Breast epithelium (tissue), 3 donors: Measurements from ENCODE around the gene MUC5AC.
"Not testable (repeated sequence)": the region's sequence is repeated elsewhere in the genome, so short reads cannot be mapped to it uniquely, and the experiment has no call there.

Experiments used
- POLR2AphosphoS5 ChIP-seq, 3 donors: sonication (generic); formaldehyde crosslinking; IDR thresholded peaks; one replicate each; pipeline ENCODE4 v1.6.1; 2017; ENCODE audit warnings: antibody characterized with exemption in 3 of 3
- TF ChIP-seq, protein P1 (sequence below), 3 donors: fragments of 450-650 bp; IDR thresholded peaks; one replicate each; pipeline ENCODE4 v1.5.1; 2016 to 2017; ENCODE audit warnings: antibody characterized with exemption in 3 of 3, mild to moderate bottlenecking in 3 of 3, moderate library complexity in 3 of 3

DNA sequence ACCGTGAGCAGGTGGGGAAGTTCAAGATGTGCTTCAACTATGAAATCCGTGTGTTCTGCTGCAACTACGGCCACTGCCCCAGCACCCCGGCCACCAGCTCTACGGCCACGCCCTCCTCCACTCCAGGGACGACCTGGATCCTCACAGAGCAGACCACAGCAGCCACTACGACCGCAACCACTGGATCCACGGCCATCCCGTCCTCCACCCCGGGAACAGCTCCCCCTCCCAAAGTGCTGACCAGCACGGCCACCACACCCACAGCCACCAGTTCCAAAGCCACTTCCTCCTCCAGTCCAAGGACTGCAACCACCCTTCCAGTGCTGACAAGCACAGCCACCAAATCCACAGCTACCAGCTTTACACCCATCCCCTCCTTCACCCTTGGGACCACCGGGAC is 88.0 kb downstream of the MUC5AC start:
- TF ChIP-seq, protein P1, sequence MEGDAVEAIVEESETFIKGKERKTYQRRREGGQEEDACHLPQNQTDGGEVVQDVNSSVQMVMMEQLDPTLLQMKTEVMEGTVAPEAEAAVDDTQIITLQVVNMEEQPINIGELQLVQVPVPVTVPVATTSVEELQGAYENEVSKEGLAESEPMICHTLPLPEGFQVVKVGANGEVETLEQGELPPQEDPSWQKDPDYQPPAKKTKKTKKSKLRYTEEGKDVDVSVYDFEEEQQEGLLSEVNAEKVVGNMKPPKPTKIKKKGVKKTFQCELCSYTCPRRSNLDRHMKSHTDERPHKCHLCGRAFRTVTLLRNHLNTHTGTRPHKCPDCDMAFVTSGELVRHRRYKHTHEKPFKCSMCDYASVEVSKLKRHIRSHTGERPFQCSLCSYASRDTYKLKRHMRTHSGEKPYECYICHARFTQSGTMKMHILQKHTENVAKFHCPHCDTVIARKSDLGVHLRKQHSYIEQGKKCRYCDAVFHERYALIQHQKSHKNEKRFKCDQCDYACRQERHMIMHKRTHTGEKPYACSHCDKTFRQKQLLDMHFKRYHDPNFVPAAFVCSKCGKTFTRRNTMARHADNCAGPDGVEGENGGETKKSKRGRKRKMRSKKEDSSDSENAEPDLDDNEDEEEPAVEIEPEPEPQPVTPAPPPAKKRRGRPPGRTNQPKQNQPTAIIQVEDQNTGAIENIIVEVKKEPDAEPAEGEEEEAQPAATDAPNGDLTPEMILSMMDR (IDR thresholded peaks at IDR 0.05): not testable (repeated sequence)
- not testable (repeated sequence) for TF ChIP-seq POLR2AphosphoS5 (IDR thresholded peaks at IDR 0.05)
